HepG2 (cell line): Measurements from ENCODE around the gene CDH23. TPM values are rescaled to one million over a fixed set of nuclear protein-coding genes. Genes with fewer than 3 reads are reported as not detected.

ENCODE experiments used
- ATAC-seq: fragments of 200-7000 bp; cut with Tn5 transposase; 3 replicates; pipeline ENCODE4 v1.9.1; 2020; ENCODE audit warnings: mild to moderate bottlenecking, moderate library complexity
- BruUV-seq: library from RNA; stranded (reverse); fragments of 400-500 nt; replicated peaks from 2 replicates; lab custom pipeline; 2021; lab: Mats Ljungman, UMichigan
- CTCF ChIA-PET: fragments of 300-600 bp; formaldehyde crosslinking; extraction: SDS; loops from one replicate; lab custom pipeline; 2021; ENCODE audit warnings: low total read pairs, inconsistent platforms, low intra/inter-chr PET ratio; lab: Yijun Ruan, JAX
- POLR2A ChIA-PET: fragments of 350-600 bp; sonication (Branson Sonifier 250); formaldehyde crosslinking; loops from one replicate; lab custom pipeline; 2020; ENCODE audit warnings: antibody characterized with exemption, inconsistent platforms; lab: Yijun Ruan, JAX
- DNase-seq: peaks from one replicate; pipeline ENCODE4 v3.0.0-alpha.2; 2015; ENCODE audit warnings: low spot score
- FAIRE-seq: peaks from 3 replicates; lab custom pipeline; 2011; peaks lifted over from hg19 to GRCh38; lab: Jason Lieb, UNC
- H2AFZ ChIP-seq: one replicate; pipeline ENCODE4 v1.6.1; 2011; ENCODE audit warnings: low read length, inconsistent platforms
- H3K27ac ChIP-seq: fragments of 300-600 bp; 3 replicates; pipeline ENCODE4 v1.8.0; 2011; ENCODE audit warnings: mixed run types, mild to moderate bottlenecking, mixed read lengths, low read length, inconsistent platforms; ENCODE audit not compliant: insufficient read depth; ENCODE audit errors: extremely low read length
- H3K27me3 ChIP-seq, 2 experiments: fragments of 200-600 bp in 1 of 2; 2 replicates in 1 of 2; 3 replicates in 1 of 2; pipeline versions ENCODE4 v1.6.0 to v1.8.0; 2011; ENCODE audit warnings: low read length in 2 of 2, mild to moderate bottlenecking in 2 of 2, moderate library complexity in 2 of 2, inconsistent platforms in 1 of 2; ENCODE audit not compliant: insufficient read depth in 2 of 2, control insufficient read depth in 1 of 2
- H3K36me3 ChIP-seq, 2 experiments: fragments of 200-600 bp in 1 of 2; replicated peaks in 1 of 2; 2 replicates in 1 of 2; 3 replicates in 1 of 2; pipeline versions ENCODE4 v1.5.1 to v1.8.0; 2011; ENCODE audit warnings: low read length in 2 of 2, inconsistent platforms in 1 of 2; ENCODE audit not compliant: insufficient read depth in 2 of 2, control insufficient read depth in 1 of 2
- H3K4me1 ChIP-seq: 2 replicates; pipeline ENCODE4 v1.5.1; 2012; ENCODE audit warnings: low read length, inconsistent platforms; ENCODE audit not compliant: insufficient read depth
- H3K4me2 ChIP-seq: 2 replicates; pipeline ENCODE4 v1.6.0; 2011; ENCODE audit warnings: low read depth, low read length, inconsistent platforms
- H3K4me3 ChIP-seq, 3 experiments: fragments of 200-600 bp in 1 of 3; sonication (generic), shearing (Covaris generic) in 1 of 3; replicated peaks in 1 of 3; 2 replicates each; pipeline ENCODE4 v1.5.1; 2011 to 2016; ENCODE audit warnings: low read length in 3 of 3, inconsistent platforms in 2 of 3, low read depth in 2 of 3, mild to moderate bottlenecking in 2 of 3, control low read depth in 1 of 3, mixed read lengths in 1 of 3; ENCODE audit not compliant: insufficient read depth in 1 of 3
- H3K79me2 ChIP-seq: one replicate; pipeline ENCODE4 v1.6.1; 2011; ENCODE audit warnings: low read length, inconsistent platforms; ENCODE audit not compliant: insufficient read depth
- H3K9ac ChIP-seq: 2 replicates; pipeline ENCODE4 v1.6.0; 2011; ENCODE audit warnings: mild to moderate bottlenecking, low read depth, low read length, inconsistent platforms; ENCODE audit not compliant: insufficient read depth
- H3K9me3 ChIP-seq: 2 replicates; pipeline ENCODE4 v1.5.1; 2012; ENCODE audit warnings: mild to moderate bottlenecking, low read length
- H4K20me1 ChIP-seq: 2 replicates; pipeline ENCODE4 v1.6.0; 2011; ENCODE audit warnings: inconsistent platforms, mild to moderate bottlenecking, low read length, moderate library complexity; ENCODE audit not compliant: insufficient read depth
- DPF2 ChIP-seq: sonication (generic); formaldehyde crosslinking; IDR thresholded peaks from 2 replicates; pipeline ENCODE4 v1.4.0; 2020; ENCODE audit warnings: mild to moderate bottlenecking, low read depth, missing genetic modification reagents, borderline replicate concordance
- EEA1 ChIP-seq: sonication (generic); formaldehyde crosslinking; IDR thresholded peaks from 2 replicates; pipeline ENCODE4 v1.5.1; 2020; ENCODE audit warnings: mild to moderate bottlenecking, missing genetic modification reagents, borderline replicate concordance
- ERF ChIP-seq: IDR thresholded peaks from 2 replicates; pipeline ENCODE4 v1.6.1; 2018; ENCODE audit warnings: missing biosample characterization, missing genetic modification reagents
- EZH2 ChIP-seq: conservative IDR thresholded peaks from 2 replicates; pipeline ENCODE4 v1.6.1; 2012; ENCODE audit warnings: mild to moderate bottlenecking, low read depth, low read length, moderate library complexity
- FOXP1 ChIP-seq, 2 experiments: fragments of 450-650 bp in 1 of 2; IDR thresholded peaks; 2 replicates each; pipeline ENCODE4 v1.6.1; 2017 to 2018; ENCODE audit warnings: antibody characterized with exemption in 1 of 2
- GTF3A ChIP-seq: sonication (generic); formaldehyde crosslinking; conservative IDR thresholded peaks from 2 replicates; pipeline ENCODE4 v1.4.0; 2020; ENCODE audit warnings: mild to moderate bottlenecking, missing genetic modification reagents
- HOXA5 ChIP-seq: sonication (generic); formaldehyde crosslinking; IDR thresholded peaks from 2 replicates; pipeline ENCODE4 v1.4.0; 2020; ENCODE audit warnings: missing genetic modification reagents
- KDM3A ChIP-seq: IDR thresholded peaks from 2 replicates; pipeline ENCODE4 v1.6.1; 2018; ENCODE audit warnings: low read depth, missing compliant biosample characterization
- KDM4B ChIP-seq: sonication (generic); formaldehyde crosslinking; IDR thresholded peaks from 2 replicates; pipeline ENCODE4 v1.4.0; 2020; ENCODE audit warnings: missing genetic modification reagents
- KLF6 ChIP-seq: IDR thresholded peaks from 2 replicates; pipeline ENCODE4 v1.8.0; 2016; ENCODE audit warnings: missing biosample characterization, missing genetic modification reagents
- MTF2 ChIP-seq: sonication (generic); formaldehyde crosslinking; IDR thresholded peaks from 2 replicates; pipeline ENCODE4 v1.5.0; 2020; ENCODE audit warnings: missing genetic modification reagents, borderline replicate concordance
- PHF21A ChIP-seq: sonication (generic); formaldehyde crosslinking; IDR thresholded peaks from 2 replicates; pipeline ENCODE4 v1.5.0; 2020; ENCODE audit warnings: mild to moderate bottlenecking, missing genetic modification reagents
- RFX3 ChIP-seq: IDR thresholded peaks from 2 replicates; pipeline ENCODE4 v1.6.1; 2016; ENCODE audit warnings: missing biosample characterization, missing genetic modification reagents
- SMARCE1 ChIP-seq: fragments of 450-650 bp; IDR thresholded peaks from 2 replicates; pipeline ENCODE4 v1.6.1; 2017; ENCODE audit warnings: borderline replicate concordance
- ZFAT ChIP-seq: sonication (generic); formaldehyde crosslinking; conservative IDR thresholded peaks from 2 replicates; pipeline ENCODE4 v1.8.1; 2023; ENCODE audit warnings: missing genetic modification reagents, inconsistent platforms
- ZNF124 ChIP-seq: sonication (generic); formaldehyde crosslinking; IDR thresholded peaks from 2 replicates; pipeline ENCODE4 v1.4.0; 2020; ENCODE audit warnings: missing genetic modification reagents
- ZNF235 ChIP-seq: sonication (generic); formaldehyde crosslinking; IDR thresholded peaks from 2 replicates; pipeline ENCODE4 v1.8.1; 2023; ENCODE audit warnings: mild to moderate bottlenecking, missing genetic modification reagents, borderline replicate concordance
- ZNF788 ChIP-seq: sonication (generic); formaldehyde crosslinking; IDR thresholded peaks from 2 replicates; pipeline ENCODE4 v1.5.0; 2020; ENCODE audit warnings: mild to moderate bottlenecking, missing genetic modification reagents, borderline replicate concordance
- ZNF841 ChIP-seq: sonication (generic); formaldehyde crosslinking; IDR thresholded peaks from 2 replicates; pipeline ENCODE4 v1.8.1; 2023; ENCODE audit warnings: missing genetic modification reagents, borderline replicate concordance
- WGBS: methylation state at CpG from one replicate; pipeline ENCODE4 v1.1.6; 2017; ENCODE audit warnings: low lambda C conversion rate; 5-methylcytosine and 5-hydroxymethylcytosine counted together
- in situ Hi-C: cut with HindIII; loops from 2 replicates; pipeline ENCODE4 v1.10.0; 2017; ENCODE audit warnings: low pct_unique_long_range_greater_than_20kb; ENCODE audit not compliant: extremely low pct_ligation_motif_present
- intact Hi-C: fragments of 100-400 bp; cut with micrococcal nuclease; formaldehyde crosslinking; loops from one replicate; pipeline ENCODE4 v1.10.0; 2022; ENCODE audit not compliant: unreplicated experiment
- polyA plus RNA-seq, 8 experiments: library from polyadenylated mRNA; depleted of rRNA in 3 of 8; stranded (reverse) in 7 of 8; unstranded in 1 of 8; fragments of >200 nt; fragmentation: Illumina TruSeq in 4 of 8; extraction: Trizol in 4 of 8; gene quantifications; 2 replicates each; pipeline versions ENCODE4 v1.2.1 to v1.2.3, GENCODE V29; 2011 to 2016; ENCODE audit warnings: low read depth in 4 of 8, missing spikeins in 1 of 8, mixed read lengths in 1 of 8; ENCODE audit not compliant: insufficient read depth in 1 of 8
- total RNA-seq, 5 experiments: library from RNA; depleted of rRNA; stranded (reverse); fragments of >200 nt; fragmentation: Illumina TruSeq; extraction: Trizol; gene quantifications; 2 replicates each; pipeline ENCODE4 v1.2.3, GENCODE V29; 2016; ENCODE audit warnings: low read depth in 1 of 5
- TF ChIP-seq, protein P1 (sequence below): sonication (generic); formaldehyde crosslinking; IDR thresholded peaks from 2 replicates; pipeline ENCODE4 v1.4.0; 2020; ENCODE audit warnings: missing genetic modification reagents, borderline replicate concordance
- TF ChIP-seq, protein P2 (sequence below): sonication (generic); formaldehyde crosslinking; conservative IDR thresholded peaks from 2 replicates; pipeline ENCODE4 v1.4.0; 2020; ENCODE audit warnings: missing genetic modification reagents

Gene CDH23
- total and polyA plus RNA-seq, 2 of the 13 experiments (the other 11 are each of a cell fraction or from before 2014, with no cell fraction given) = 0.13 TPM; not detected in 1

DNA sequence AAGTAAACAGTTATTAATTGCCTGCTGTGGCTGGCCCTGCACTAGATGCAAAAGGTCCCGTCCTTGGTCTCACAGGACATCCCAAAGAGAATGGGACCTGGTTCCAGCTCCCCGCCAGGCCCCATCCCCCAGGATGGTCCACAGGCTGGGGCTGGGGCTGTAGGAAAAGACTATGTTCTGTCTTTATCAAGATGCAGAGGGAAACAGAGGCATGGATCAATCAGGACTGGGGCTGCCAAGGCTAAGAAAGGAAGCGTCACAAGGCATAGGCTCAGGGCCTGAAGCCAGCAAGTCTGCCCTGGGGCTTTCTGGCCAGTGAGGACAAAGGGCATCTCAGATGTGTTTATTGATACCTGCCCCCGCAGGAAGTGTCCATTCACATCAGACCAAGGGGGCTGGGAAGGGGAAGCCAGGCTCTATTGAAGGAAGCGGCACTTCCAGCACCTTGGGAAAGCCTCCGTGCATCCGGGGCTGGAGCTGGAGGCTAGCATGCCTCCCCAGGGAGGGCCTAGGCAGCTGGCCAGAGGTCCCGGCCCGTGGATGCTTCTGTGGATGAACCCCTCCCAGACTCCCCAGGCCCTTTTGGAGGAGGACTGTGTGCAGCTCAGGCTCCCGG lies 370.8 kb downstream of the CDH23 start:
- in situ Hi-C loops = no loop called here
- H3K4me3 ChIP-seq = peak overlapping the region in 1 of 3 experiments; percentile 17; a peak in 1 of 6 replicates
- DNase-seq = peak; percentile 42
- H3K27me3 ChIP-seq = peaks cover 3 to 24% of the 10 kb centered on the region in 2 experiments; a peak in 4 of 5 replicates
- ChIA-PET POLR2A (interaction anchor here (0.8 to 1.1 kb wide), 2 partner anchors 83 to 449 kb away, joined by 4 to 6 read pairs; partner anchors contain the start of genes PSAP and SLC29A3), CTCF (no interaction called here)
- peak; percentile 18 for ATAC-seq
- H3K9ac ChIP-seq = no peak overlapping the region
- no peak overlapping the region for H2AFZ ChIP-seq
- peak overlapping the region; percentile 39 for H3K27ac ChIP-seq
- peaks cover 42% of the 10 kb centered on the region for H3K4me1 ChIP-seq
- no peaks in the 10 kb centered on the region for H3K36me3 ChIP-seq
- H3K9me3 ChIP-seq = no peaks in the 10 kb centered on the region
- intact Hi-C loops = no loop called here
- FAIRE-seq = no peak
- no peaks in the 10 kb centered on the region for H3K79me2 ChIP-seq
- H3K4me2 ChIP-seq = peak overlapping the region; percentile 61
- no TSS peak for BruUV-seq
- 3% methylated on average over 4 of the region's 10 CpGs for WGBS
- no peaks in the 10 kb centered on the region for H4K20me1 ChIP-seq
- 0 out of 2 replicates have a peak, but pooled peaks have one; percentile 5 for TF ChIP-seq ERF (CRISPR knock-in tag)
- TF ChIP-seq DPF2 = no peak
- TF ChIP-seq EZH2 = no peak
- TF ChIP-seq ZNF788 (CRISPR knock-in tag) = no peak; the same call in 1 of the 2 replicates
- no peak for TF ChIP-seq KDM4B (CRISPR knock-in tag)
- TF ChIP-seq ZNF841 = no peak
- TF ChIP-seq KLF6 (CRISPR knock-in tag) = no peak
- TF ChIP-seq FOXP1 (IDR thresholded peaks at IDR 0.05) = no peak
- TF ChIP-seq FOXP1 (CRISPR knock-in tag; IDR thresholded peaks at IDR 0.05) = peak; percentile 15; the same call in 1 of the 2 replicates
- TF ChIP-seq RFX3 (CRISPR knock-in tag) = no peak
- no peak for TF ChIP-seq KDM3A (CRISPR knock-in tag)
- peak; percentile 44; the same call in 1 of the 2 replicates for TF ChIP-seq PHF21A
- TF ChIP-seq, protein P1, sequence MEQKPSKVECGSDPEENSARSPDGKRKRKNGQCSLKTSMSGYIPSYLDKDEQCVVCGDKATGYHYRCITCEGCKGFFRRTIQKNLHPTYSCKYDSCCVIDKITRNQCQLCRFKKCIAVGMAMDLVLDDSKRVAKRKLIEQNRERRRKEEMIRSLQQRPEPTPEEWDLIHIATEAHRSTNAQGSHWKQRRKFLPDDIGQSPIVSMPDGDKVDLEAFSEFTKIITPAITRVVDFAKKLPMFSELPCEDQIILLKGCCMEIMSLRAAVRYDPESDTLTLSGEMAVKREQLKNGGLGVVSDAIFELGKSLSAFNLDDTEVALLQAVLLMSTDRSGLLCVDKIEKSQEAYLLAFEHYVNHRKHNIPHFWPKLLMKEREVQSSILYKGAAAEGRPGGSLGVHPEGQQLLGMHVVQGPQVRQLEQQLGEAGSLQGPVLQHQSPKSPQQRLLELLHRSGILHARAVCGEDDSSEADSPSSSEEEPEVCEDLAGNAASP (CRISPR knock-in tag) = no peak
- TF ChIP-seq HOXA5 = no peak; the same call in 1 of the 2 replicates
- no peak for TF ChIP-seq ZFAT
- no peak for TF ChIP-seq MTF2 (CRISPR knock-in tag)
- TF ChIP-seq, protein P2, sequence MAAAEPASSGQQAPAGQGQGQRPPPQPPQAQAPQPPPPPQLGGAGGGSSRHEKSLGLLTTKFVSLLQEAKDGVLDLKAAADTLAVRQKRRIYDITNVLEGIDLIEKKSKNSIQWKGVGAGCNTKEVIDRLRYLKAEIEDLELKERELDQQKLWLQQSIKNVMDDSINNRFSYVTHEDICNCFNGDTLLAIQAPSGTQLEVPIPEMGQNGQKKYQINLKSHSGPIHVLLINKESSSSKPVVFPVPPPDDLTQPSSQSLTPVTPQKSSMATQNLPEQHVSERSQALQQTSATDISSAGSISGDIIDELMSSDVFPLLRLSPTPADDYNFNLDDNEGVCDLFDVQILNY (CRISPR knock-in tag) = no peak
- TF ChIP-seq SMARCE1 = no peak
- no peak for TF ChIP-seq ZNF235 (CRISPR knock-in tag)
- no peak for TF ChIP-seq GTF3A
- TF ChIP-seq ZNF124 (CRISPR knock-in tag) = no peak
- TF ChIP-seq EEA1 = no peak
